SK-N-SH (cell line): ENCODE measurements around the gene ANKS6. TPM values are rescaled to one million over a fixed set of nuclear protein-coding genes. Genes with fewer than 3 reads are reported as not detected.

Experiments used
- CTCF ChIA-PET: fragments of 300-600, 350-600 bp; formaldehyde crosslinking; extraction: SDS; loops from one replicate; lab custom pipeline; 2021; lab: Yijun Ruan, JAX
- POLR2A ChIA-PET: fragments of 350-600 bp; sonication (Branson Sonifier 250); formaldehyde crosslinking; extraction: SDS; loops from one replicate; lab custom pipeline; 2020; ENCODE audit warnings: antibody characterized with exemption, inconsistent platforms; lab: Yijun Ruan, JAX
- DNase-seq: peaks from one replicate; pipeline ENCODE4 v3.0.0; 2012
- H2AFZ ChIP-seq: fragments of 200-600 bp; sonication (generic); 2 replicates; pipeline ENCODE4 v1.8.1; 2016; ENCODE audit warnings: antibody characterized with exemption, mild to moderate bottlenecking, low read depth
- H3F3A ChIP-seq: fragments of 200-600 bp; sonication (generic); replicated peaks from 2 replicates; pipeline ENCODE3; 2016; ENCODE audit warnings: antibody characterized with exemption, mild to moderate bottlenecking; ENCODE audit not compliant: insufficient read depth
- H3K27ac ChIP-seq, 2 experiments: fragments of 200-500 bp in 1 of 2; fragments of 200-600 bp in 1 of 2; sonication (Bioruptor generic) in 1 of 2; sonication (generic), shearing (Covaris generic) in 1 of 2; 2 replicates each; pipeline versions ENCODE4 v1.5.1 to v1.6.1; 2014 to 2016; ENCODE audit warnings: low read depth in 2 of 2, inconsistent platforms in 1 of 2, low read length in 1 of 2, mild to moderate bottlenecking in 1 of 2, mixed read lengths in 1 of 2
- H3K27me3 ChIP-seq: fragments of 200-600 bp; sonication (generic), shearing (Covaris generic); 2 replicates; pipeline ENCODE4 v1.6.1; 2016; ENCODE audit warnings: mixed run types; ENCODE audit not compliant: insufficient read depth
- H3K36me3 ChIP-seq, 2 experiments: fragments of 200-500 bp in 1 of 2; fragments of 200-600 bp in 1 of 2; sonication (Bioruptor generic) in 1 of 2; sonication (generic) in 1 of 2; replicated peaks in 1 of 2; 2 replicates each; pipeline versions ENCODE3 to v1.5.1; 2014 to 2016; ENCODE audit warnings: low read length in 1 of 2, mild to moderate bottlenecking in 1 of 2; ENCODE audit not compliant: insufficient read depth in 2 of 2, control insufficient read depth in 1 of 2
- H3K4me1 ChIP-seq, 2 experiments: fragments of 200-500 bp in 1 of 2; fragments of 200-600 bp in 1 of 2; sonication (Bioruptor generic) in 1 of 2; sonication (generic), shearing (Covaris generic) in 1 of 2; 2 replicates each; pipeline versions ENCODE4 v1.5.1 to v1.6.1; 2014 to 2016; ENCODE audit warnings: low read depth in 1 of 2, low read length in 1 of 2, mixed run types in 1 of 2; ENCODE audit not compliant: insufficient read depth in 2 of 2, control insufficient read depth in 1 of 2
- H3K4me2 ChIP-seq: fragments of 200-600 bp; sonication (generic), shearing (Covaris generic); 2 replicates; pipeline ENCODE4 v1.6.1; 2017; ENCODE audit warnings: mixed run types
- H3K4me3 ChIP-seq, 2 experiments: fragments of 200-500 bp in 1 of 2; fragments of 200-600 bp in 1 of 2; sonication (Bioruptor generic) in 1 of 2; sonication (generic), shearing (Covaris generic) in 1 of 2; 2 replicates each; pipeline versions ENCODE4 v1.5.1 to v1.8.1; 2014 to 2016; ENCODE audit warnings: low read depth in 2 of 2, inconsistent platforms in 1 of 2, low read length in 1 of 2, mild to moderate bottlenecking in 1 of 2, mixed read lengths in 1 of 2, moderate library complexity in 1 of 2
- H3K79me2 ChIP-seq: fragments of 200-600 bp; sonication (generic); 2 replicates; pipeline ENCODE4 v1.8.1; 2017; ENCODE audit warnings: mild to moderate bottlenecking; ENCODE audit not compliant: insufficient read depth
- H3K9ac ChIP-seq: fragments of 200-600 bp; sonication (generic); 2 replicates; pipeline ENCODE4 v1.6.1; 2017; ENCODE audit warnings: mixed run types
- H3K9me2 ChIP-seq: fragments of 200-600 bp; sonication (generic); 2 replicates; pipeline ENCODE4 v1.6.1; 2017; ENCODE audit warnings: mixed run types
- H3K9me3 ChIP-seq: fragments of 200-600 bp; sonication (generic); 2 replicates; pipeline ENCODE4 v1.6.1; 2017; ENCODE audit warnings: mixed run types, mild to moderate bottlenecking, moderate library complexity
- H4K20me1 ChIP-seq: fragments of 200-600 bp; sonication (generic); 2 replicates; pipeline ENCODE4 v1.6.1; 2017; ENCODE audit warnings: mild to moderate bottlenecking, mixed run types; ENCODE audit not compliant: insufficient read depth
- CHD2 ChIP-seq: fragments of 150-350 bp; IDR thresholded peaks from 2 replicates; pipeline ENCODE4 v1.6.1; 2018; ENCODE audit warnings: low read length; ENCODE audit not compliant: partially characterized antibody
- CTCF ChIP-seq: fragments of 200-600 bp; sonication (generic); IDR thresholded peaks from 2 replicates; pipeline ENCODE4 v1.6.1; 2017; ENCODE audit warnings: antibody characterized with exemption, mild to moderate bottlenecking, moderate library complexity
- ELF1 ChIP-seq: IDR thresholded peaks from 2 replicates; pipeline ENCODE4 v1.4.0; 2012
- FOSL2 ChIP-seq: IDR thresholded peaks from 2 replicates; pipeline ENCODE4 v1.4.0; 2012; ENCODE audit warnings: low read depth, mild to moderate bottlenecking, moderate library complexity, borderline replicate concordance
- FOXM1 ChIP-seq: IDR thresholded peaks from 2 replicates; pipeline ENCODE4 v1.4.0; 2012; ENCODE audit warnings: low read depth, mild to moderate bottlenecking
- IRF3 ChIP-seq: fragments of 150-350 bp; IDR thresholded peaks from 2 replicates; pipeline ENCODE4 v1.6.1; 2016; ENCODE audit warnings: mild to moderate bottlenecking, low read depth, low read length
- MEF2A ChIP-seq: IDR thresholded peaks from 2 replicates; pipeline ENCODE4 v1.4.0; 2012; ENCODE audit warnings: low read depth, borderline replicate concordance
- MXI1 ChIP-seq: IDR thresholded peaks from 2 replicates; pipeline ENCODE4 v1.6.1; 2012; ENCODE audit warnings: mild to moderate bottlenecking, low read depth, low read length, improper control_type of control experiment
- NFIC ChIP-seq: IDR thresholded peaks from 2 replicates; pipeline ENCODE4 v1.4.0; 2012; ENCODE audit warnings: borderline replicate concordance
- RAD21 ChIP-seq: IDR thresholded peaks from 2 replicates; pipeline ENCODE4 v1.6.1; 2012; ENCODE audit warnings: mild to moderate bottlenecking, low read length
- RCOR1 ChIP-seq: fragments of 150-350 bp; IDR thresholded peaks from 2 replicates; pipeline ENCODE4 v1.6.1; 2017; ENCODE audit warnings: antibody characterized with exemption, low read length
- RXRA ChIP-seq: IDR thresholded peaks from 2 replicates; pipeline ENCODE4 v1.4.0; 2012; ENCODE audit warnings: low read depth, mild to moderate bottlenecking, borderline replicate concordance
- TAF1 ChIP-seq: IDR thresholded peaks from 2 replicates; pipeline ENCODE4 v1.6.1; 2012; ENCODE audit warnings: low read depth, mild to moderate bottlenecking, low read length, moderate library complexity, borderline replicate concordance
- TEAD4 ChIP-seq: IDR thresholded peaks from 2 replicates; pipeline ENCODE4 v1.4.0; 2012; ENCODE audit warnings: mild to moderate bottlenecking, borderline replicate concordance; ENCODE audit not compliant: insufficient read depth
- USF1 ChIP-seq: IDR thresholded peaks from 2 replicates; pipeline ENCODE4 v1.4.0; 2012; ENCODE audit warnings: low read depth, borderline replicate concordance
- YY1 ChIP-seq: IDR thresholded peaks from 2 replicates; pipeline ENCODE4 v1.4.0; 2012; ENCODE audit warnings: low read depth, mild to moderate bottlenecking
- WGBS: methylation state at CpG from one replicate; pipeline ENCODE4 v1.1.6; 2017; ENCODE audit warnings: low lambda C conversion rate; 5-methylcytosine and 5-hydroxymethylcytosine counted together
- polyA plus RNA-seq, 3 experiments: library from polyadenylated mRNA; depleted of rRNA; stranded (reverse); fragments of >200 nt; gene quantifications; 2 replicates each; pipeline ENCODE4 v1.2.3, GENCODE V29; 2012
- TF ChIP-seq, protein P1 (sequence below): IDR thresholded peaks from 2 replicates; pipeline ENCODE4 v1.6.1; 2012; ENCODE audit warnings: mild to moderate bottlenecking, low read depth, low read length, moderate library complexity

ANKS6 gene
- polyA plus RNA-seq, 1 of the 3 experiments (the other 2 are of a cell fraction) = 29.3 TPM

GRCh38 chr9:98687911-98688310, 108.4 kb downstream of the ANKS6 start:
- Histone ChIP-seq H3K4me2 (no peak overlapping the region), H3F3A (no peaks in the 10 kb centered on the region), H3K79me2 (no peaks in the 10 kb centered on the region), H3K27me3 (no peaks in the 10 kb centered on the region; the same call in 1 of the 2 replicates), H3K36me3 (no peaks in the 10 kb centered on the region), H4K20me1 (no peaks in the 10 kb centered on the region), H3K4me3 (no peak overlapping the region), H2AFZ (no peak overlapping the region), H3K9me3 (no peaks in the 10 kb centered on the region), H3K27ac (no peak overlapping the region), H3K9ac (no peak overlapping the region), H3K9me2 (no peaks in the 10 kb centered on the region), H3K4me1 (no peaks in the 10 kb centered on the region)
- DNase-seq = no peak
- CTCF ChIA-PET = interaction anchor here (1.1 kb wide), 1 partner anchor 19 kb away, joined by 4 read pairs; no protein-coding TSS in a partner anchor
- WGBS = 25% methylated on average over 1 of the region's 1 CpG
- POLR2A ChIA-PET = no interaction called here
- no peak for TF ChIP-seq TAF1
- no peak for TF ChIP-seq IRF3
- no peak for TF ChIP-seq YY1
- no peak for TF ChIP-seq TEAD4
- no peak for TF ChIP-seq MXI1
- TF ChIP-seq USF1 = no peak
- no peak for TF ChIP-seq RXRA
- TF ChIP-seq ELF1 = no peak
- TF ChIP-seq, protein P1, sequence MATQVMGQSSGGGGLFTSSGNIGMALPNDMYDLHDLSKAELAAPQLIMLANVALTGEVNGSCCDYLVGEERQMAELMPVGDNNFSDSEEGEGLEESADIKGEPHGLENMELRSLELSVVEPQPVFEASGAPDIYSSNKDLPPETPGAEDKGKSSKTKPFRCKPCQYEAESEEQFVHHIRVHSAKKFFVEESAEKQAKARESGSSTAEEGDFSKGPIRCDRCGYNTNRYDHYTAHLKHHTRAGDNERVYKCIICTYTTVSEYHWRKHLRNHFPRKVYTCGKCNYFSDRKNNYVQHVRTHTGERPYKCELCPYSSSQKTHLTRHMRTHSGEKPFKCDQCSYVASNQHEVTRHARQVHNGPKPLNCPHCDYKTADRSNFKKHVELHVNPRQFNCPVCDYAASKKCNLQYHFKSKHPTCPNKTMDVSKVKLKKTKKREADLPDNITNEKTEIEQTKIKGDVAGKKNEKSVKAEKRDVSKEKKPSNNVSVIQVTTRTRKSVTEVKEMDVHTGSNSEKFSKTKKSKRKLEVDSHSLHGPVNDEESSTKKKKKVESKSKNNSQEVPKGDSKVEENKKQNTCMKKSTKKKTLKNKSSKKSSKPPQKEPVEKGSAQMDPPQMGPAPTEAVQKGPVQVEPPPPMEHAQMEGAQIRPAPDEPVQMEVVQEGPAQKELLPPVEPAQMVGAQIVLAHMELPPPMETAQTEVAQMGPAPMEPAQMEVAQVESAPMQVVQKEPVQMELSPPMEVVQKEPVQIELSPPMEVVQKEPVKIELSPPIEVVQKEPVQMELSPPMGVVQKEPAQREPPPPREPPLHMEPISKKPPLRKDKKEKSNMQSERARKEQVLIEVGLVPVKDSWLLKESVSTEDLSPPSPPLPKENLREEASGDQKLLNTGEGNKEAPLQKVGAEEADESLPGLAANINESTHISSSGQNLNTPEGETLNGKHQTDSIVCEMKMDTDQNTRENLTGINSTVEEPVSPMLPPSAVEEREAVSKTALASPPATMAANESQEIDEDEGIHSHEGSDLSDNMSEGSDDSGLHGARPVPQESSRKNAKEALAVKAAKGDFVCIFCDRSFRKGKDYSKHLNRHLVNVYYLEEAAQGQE = no peak
- no peak for TF ChIP-seq RAD21
- no peak for TF ChIP-seq CTCF
- TF ChIP-seq FOSL2 = no peak
- TF ChIP-seq RCOR1 = no peak
- TF ChIP-seq MEF2A = no peak
- no peak for TF ChIP-seq FOXM1
- no peak for TF ChIP-seq NFIC
- no peak for TF ChIP-seq CHD2
